ENCODE measurements around the gene UBE2D4.
"Not testable (repeated sequence)": the region's sequence is repeated elsewhere in the genome, so short reads cannot be mapped to it uniquely, and the experiment has no call there.

Gene UBE2D4

GRCh38 chr7:43990829-43991228 lies 64.6 kb downstream of the UBE2D4 start:
- WGBS, 2 donors (ENCODE audit: extremely low coverage in 2 of 2, insufficient read length in 2 of 2, insufficient replicate concordance in 1 of 2): no CpG with 5 or more reads among the region's 1 CpG
- H2AFZ ChIP-seq (ENCODE audit: low read length); H3K18ac ChIP-seq (ENCODE audit: low read length); H3K4me3 ChIP-seq (ENCODE audit: low read length in 2 of 2); H2BK15ac ChIP-seq (ENCODE audit: low read length); H3K9ac ChIP-seq (ENCODE audit: low read depth, low read length, poor library complexity); H3K27me3 ChIP-seq (ENCODE audit: control insufficient read depth in 3 of 3, insufficient read depth in 3 of 3, low read depth in 1 of 3, low read length in 3 of 3); H2AK5ac ChIP-seq (ENCODE audit: low read depth, low read length); H3K4me1 ChIP-seq (ENCODE audit: control insufficient read depth in 2 of 2, insufficient read depth in 1 of 2, low read depth in 1 of 2, low read length in 2 of 2); H3K9me3 ChIP-seq (replicated peaks in 1 of 2; ENCODE audit: control insufficient read depth in 2 of 2, insufficient read depth in 1 of 2, low read depth in 1 of 2, low read length in 2 of 2); H3K27ac ChIP-seq (replicated peaks; ENCODE audit: low read length); H3K4me2 ChIP-seq (ENCODE audit: insufficient read depth, low read length, poor library complexity, severe bottlenecking); H3K4ac ChIP-seq (ENCODE audit: low read length); H4K8ac ChIP-seq (ENCODE audit: low read depth, low read length); H2BK120ac ChIP-seq (ENCODE audit: low read depth, low read length); DNase-seq (ENCODE audit: low spot score); H3K14ac ChIP-seq (ENCODE audit: low read length); H2BK5ac ChIP-seq (ENCODE audit: low read length); H3K79me1 ChIP-seq (ENCODE audit: low read depth, low read length); H3K36me3 ChIP-seq (replicated peaks in 1 of 2; ENCODE audit: control insufficient read depth in 2 of 2, insufficient read depth in 2 of 2, low read length in 2 of 2); H3K23ac ChIP-seq (ENCODE audit: low read depth, low read length, poor library complexity); H4K91ac ChIP-seq (ENCODE audit: low read depth, low read length, poor library complexity); H2BK12ac ChIP-seq (ENCODE audit: low read length): not testable (repeated sequence)

- not testable (repeated sequence) for H2BK120ac ChIP-seq (ENCODE audit: low read depth, low read length); H2BK12ac ChIP-seq (ENCODE audit: low read length); H3K4me2 ChIP-seq (ENCODE audit: insufficient read depth, low read length, poor library complexity, severe bottlenecking); H3K9me3 ChIP-seq (replicated peaks in 1 of 2; ENCODE audit: control insufficient read depth in 2 of 2, insufficient read depth in 1 of 2, low read depth in 1 of 2, low read length in 2 of 2); H2AK5ac ChIP-seq (ENCODE audit: low read depth, low read length); H3K27ac ChIP-seq (replicated peaks; ENCODE audit: low read length); H2BK5ac ChIP-seq (ENCODE audit: low read length); H4K91ac ChIP-seq (ENCODE audit: low read depth, low read length, poor library complexity); H4K8ac ChIP-seq (ENCODE audit: low read depth, low read length); H3K36me3 ChIP-seq (replicated peaks in 1 of 2; ENCODE audit: control insufficient read depth in 2 of 2, insufficient read depth in 2 of 2, low read length in 2 of 2); H3K4me3 ChIP-seq (ENCODE audit: low read length in 2 of 2); H3K18ac ChIP-seq (ENCODE audit: low read length); H3K27me3 ChIP-seq (ENCODE audit: control insufficient read depth in 3 of 3, insufficient read depth in 3 of 3, low read depth in 1 of 3, low read length in 3 of 3); H3K23ac ChIP-seq (ENCODE audit: low read depth, low read length, poor library complexity); DNase-seq (ENCODE audit: low spot score); H2BK15ac ChIP-seq (ENCODE audit: low read length); H3K14ac ChIP-seq (ENCODE audit: low read length); H3K9ac ChIP-seq (ENCODE audit: low read depth, low read length, poor library complexity); H3K4ac ChIP-seq (ENCODE audit: low read length); H3K79me1 ChIP-seq (ENCODE audit: low read depth, low read length); H3K4me1 ChIP-seq (ENCODE audit: control insufficient read depth in 2 of 2, insufficient read depth in 1 of 2, low read depth in 1 of 2, low read length in 2 of 2); H2AFZ ChIP-seq (ENCODE audit: low read length)
- no CpG with 5 or more reads among the region's 7 CpGs for WGBS, 2 donors (ENCODE audit: extremely low coverage in 2 of 2, insufficient read length in 2 of 2, insufficient replicate concordance in 1 of 2)
Observed at GRCh38 chr7:43992896-43993295, 66.7 kb downstream of the UBE2D4 start.

GRCh38 chr7:43994681-43995080 lies 68.4 kb downstream of the UBE2D4 start:
- not testable (repeated sequence) for H3K9me3 ChIP-seq (replicated peaks in 1 of 2; ENCODE audit: control insufficient read depth in 2 of 2, insufficient read depth in 1 of 2, low read depth in 1 of 2, low read length in 2 of 2); DNase-seq (ENCODE audit: low spot score); H3K79me1 ChIP-seq (ENCODE audit: low read depth, low read length); H2BK12ac ChIP-seq (ENCODE audit: low read length); H3K27me3 ChIP-seq (ENCODE audit: control insufficient read depth in 3 of 3, insufficient read depth in 3 of 3, low read depth in 1 of 3, low read length in 3 of 3); H2BK5ac ChIP-seq (ENCODE audit: low read length); H3K27ac ChIP-seq (replicated peaks; ENCODE audit: low read length); H4K8ac ChIP-seq (ENCODE audit: low read depth, low read length); H3K4me1 ChIP-seq (ENCODE audit: control insufficient read depth in 2 of 2, insufficient read depth in 1 of 2, low read depth in 1 of 2, low read length in 2 of 2); H2AFZ ChIP-seq (ENCODE audit: low read length); H3K14ac ChIP-seq (ENCODE audit: low read length); H3K4me2 ChIP-seq (ENCODE audit: insufficient read depth, low read length, poor library complexity, severe bottlenecking); H3K4me3 ChIP-seq (ENCODE audit: low read length in 2 of 2); H2BK15ac ChIP-seq (ENCODE audit: low read length); H3K36me3 ChIP-seq (replicated peaks in 1 of 2; ENCODE audit: control insufficient read depth in 2 of 2, insufficient read depth in 2 of 2, low read length in 2 of 2); H2BK120ac ChIP-seq (ENCODE audit: low read depth, low read length); H2AK5ac ChIP-seq (ENCODE audit: low read depth, low read length); H4K91ac ChIP-seq (ENCODE audit: low read depth, low read length, poor library complexity); H3K18ac ChIP-seq (ENCODE audit: low read length); H3K23ac ChIP-seq (ENCODE audit: low read depth, low read length, poor library complexity); H3K4ac ChIP-seq (ENCODE audit: low read length); H3K9ac ChIP-seq (ENCODE audit: low read depth, low read length, poor library complexity)
- WGBS, 2 donors (ENCODE audit: extremely low coverage in 2 of 2, insufficient read length in 2 of 2, insufficient replicate concordance in 1 of 2): no CpG with 5 or more reads among the region's 6 CpGs

GRCh38 chr7:43997532-43997931 lies 71.3 kb downstream of the UBE2D4 start, which contains the start of gene SPDYE1:
Gene SPDYE1 (plus strand): TSS chr7:43997897. CDS start chr7:43999950, 2,053 bp downstream.
- H3K79me1 ChIP-seq (ENCODE audit: low read depth, low read length); H3K36me3 ChIP-seq (replicated peaks in 1 of 2; ENCODE audit: control insufficient read depth in 2 of 2, insufficient read depth in 2 of 2, low read length in 2 of 2); H3K23ac ChIP-seq (ENCODE audit: low read depth, low read length, poor library complexity); H3K4me1 ChIP-seq (ENCODE audit: control insufficient read depth in 2 of 2, insufficient read depth in 1 of 2, low read depth in 1 of 2, low read length in 2 of 2); H3K18ac ChIP-seq (ENCODE audit: low read length); H2BK5ac ChIP-seq (ENCODE audit: low read length); H2AK5ac ChIP-seq (ENCODE audit: low read depth, low read length); H3K9me3 ChIP-seq (replicated peaks in 1 of 2; ENCODE audit: control insufficient read depth in 2 of 2, insufficient read depth in 1 of 2, low read depth in 1 of 2, low read length in 2 of 2); H3K14ac ChIP-seq (ENCODE audit: low read length); H3K4ac ChIP-seq (ENCODE audit: low read length); H2AFZ ChIP-seq (ENCODE audit: low read length); H3K4me2 ChIP-seq (ENCODE audit: insufficient read depth, low read length, poor library complexity, severe bottlenecking); H4K8ac ChIP-seq (ENCODE audit: low read depth, low read length); H3K27ac ChIP-seq (replicated peaks; ENCODE audit: low read length); H2BK12ac ChIP-seq (ENCODE audit: low read length); H4K91ac ChIP-seq (ENCODE audit: low read depth, low read length, poor library complexity); H3K27me3 ChIP-seq (ENCODE audit: control insufficient read depth in 3 of 3, insufficient read depth in 3 of 3, low read depth in 1 of 3, low read length in 3 of 3); H3K4me3 ChIP-seq (ENCODE audit: low read length in 2 of 2); H2BK120ac ChIP-seq (ENCODE audit: low read depth, low read length); H2BK15ac ChIP-seq (ENCODE audit: low read length); DNase-seq (ENCODE audit: low spot score); H3K9ac ChIP-seq (ENCODE audit: low read depth, low read length, poor library complexity): not testable (repeated sequence)
- WGBS, 2 donors (ENCODE audit: extremely low coverage in 2 of 2, insufficient read length in 2 of 2, insufficient replicate concordance in 1 of 2): no CpG with 5 or more reads among the region's 3 CpGs

Measured in neuronal stem cell (in vitro differentiated cells).